A549 (cell line): ENCODE results near the gene FRY. TPM values are rescaled to one million over a fixed set of nuclear protein-coding genes. Genes with fewer than 3 reads are reported as not detected.

ENCODE experiments used
- ATAC-seq, 2 experiments: fragments of 200-7000 bp in 1 of 2; fragments of >200 bp in 1 of 2; cut with Nextera tagmentation in 1 of 2; cut with Tn5 transposase in 1 of 2; 3 replicates each; pipeline versions ENCODE4 v1.8.0 to v1.9.1; 2018 to 2020; ENCODE audit warnings: mild to moderate bottlenecking in 1 of 2, moderate library complexity in 1 of 2
- CTCF ChIA-PET: fragments of 300-600 bp; sonication (Branson Sonifier 250); formaldehyde crosslinking; extraction: SDS; loops from one replicate; lab custom pipeline; 2021; ENCODE audit warnings: antibody characterized with exemption, inconsistent platforms; lab: Yijun Ruan, JAX
- POLR2A ChIA-PET: fragments of 350-600 bp; formaldehyde crosslinking; extraction: SDS; loops from one replicate; lab custom pipeline; 2021; ENCODE audit warnings: antibody characterized with exemption, inconsistent platforms; lab: Yijun Ruan, JAX
- DNase-seq, 2 experiments: peaks; one replicate each; pipeline versions ENCODE4 v3.0.0 to v3.0.0-alpha.2; 2011 to 2016; ENCODE audit warnings: low read depth in 1 of 2, low spot score in 1 of 2
- FAIRE-seq: peaks from 2 replicates; lab custom pipeline; 2011; peaks lifted over from hg19 to GRCh38; lab: Jason Lieb, UNC
- H3K27ac ChIP-seq, 2 experiments: fragments of >200 bp; sonication (Bioruptor Twin); formaldehyde crosslinking; 3 replicates each; pipeline ENCODE4 v1.5.1; 2016 to 2017
- H3K4me1 ChIP-seq: fragments of >200 bp; sonication (Bioruptor Twin); formaldehyde crosslinking; 3 replicates; pipeline ENCODE4 v1.6.1; 2016
- H3K4me2 ChIP-seq: fragments of >200 bp; sonication (Bioruptor Twin); formaldehyde crosslinking; 3 replicates; pipeline ENCODE4 v1.6.1; 2016
- H3K4me3 ChIP-seq: fragments of >200 bp; sonication (Bioruptor Twin); formaldehyde crosslinking; 3 replicates; pipeline ENCODE4 v1.5.1; 2016
- H3K9me3 ChIP-seq: fragments of >200 bp; sonication (Bioruptor Twin); formaldehyde crosslinking; 3 replicates; pipeline ENCODE4 v1.6.1; 2016
- BHLHE40 ChIP-seq: IDR thresholded peaks from 2 replicates; pipeline ENCODE4 v1.6.1; 2012; ENCODE audit warnings: low read depth, low read length, inconsistent platforms
- CEBPB ChIP-seq, 2 experiments: fragments of >200 bp in 1 of 2; sonication (Bioruptor Twin) in 1 of 2; formaldehyde crosslinking in 1 of 2; IDR thresholded peaks; 2 replicates each; pipeline ENCODE4 v1.6.1; 2012 to 2016
- CHD2 ChIP-seq: fragments of 150-350 bp; IDR thresholded peaks from 2 replicates; pipeline ENCODE4 v1.6.1; 2014; ENCODE audit warnings: low read length; ENCODE audit not compliant: partially characterized antibody
- CTCF ChIP-seq: fragments of >200 bp; sonication (Bioruptor Twin); formaldehyde crosslinking; IDR thresholded peaks from 3 replicates; pipeline ENCODE4 v1.5.1; 2016
- E2F6 ChIP-seq: IDR thresholded peaks from 2 replicates; pipeline ENCODE4 v1.6.1; 2012; ENCODE audit warnings: low read depth, borderline replicate concordance
- ESRRA ChIP-seq: fragments of 150-350 bp; IDR thresholded peaks from 2 replicates; pipeline ENCODE4 v1.6.1; 2014; ENCODE audit warnings: mild to moderate bottlenecking, low read length, borderline replicate concordance
- FOXS1 ChIP-seq: fragments of 250-450 bp; sonication (Bioruptor Pico); IDR thresholded peaks from 2 replicates; pipeline ENCODE4 v1.5.0; 2020; ENCODE audit warnings: mild to moderate bottlenecking, moderate library complexity
- HEYL ChIP-seq: fragments of 250-450 bp; sonication (Bioruptor Pico); IDR thresholded peaks from 2 replicates; pipeline ENCODE4 v1.8.0; 2021; ENCODE audit warnings: mild to moderate bottlenecking, moderate library complexity
- HOXA7 ChIP-seq: fragments of 250-450 bp; sonication (Bioruptor Pico); IDR thresholded peaks from 2 replicates; pipeline ENCODE4 v1.5.0; 2020; ENCODE audit warnings: mild to moderate bottlenecking, moderate library complexity
- HOXB5 ChIP-seq: fragments of 250-450 bp; sonication (Bioruptor Pico); IDR thresholded peaks from 2 replicates; pipeline ENCODE4 v1.5.0; 2020; ENCODE audit warnings: mild to moderate bottlenecking, moderate library complexity
- KDM1A ChIP-seq: fragments of 200-600 bp; sonication (generic); IDR thresholded peaks from 2 replicates; pipeline ENCODE4 v1.6.1; 2016; ENCODE audit warnings: low read depth, mild to moderate bottlenecking
- NFE2L2 ChIP-seq: fragments of 150-350 bp; conservative IDR thresholded peaks from 2 replicates; pipeline ENCODE4 v1.6.1; 2014; ENCODE audit warnings: low read length
- NR3C1 ChIP-seq: fragments of >200 bp; sonication (Bioruptor Twin); formaldehyde crosslinking; IDR thresholded peaks from 3 replicates; pipeline ENCODE4 v1.6.1; 2017
- POLR2AphosphoS2 ChIP-seq: conservative IDR thresholded peaks from 2 replicates; pipeline ENCODE4 v1.6.1; 2012; ENCODE audit warnings: low read length, improper control_type of control experiment, inconsistent platforms
- RAD21 ChIP-seq, 2 experiments: fragments of >200 bp in 1 of 2; sonication (Bioruptor Twin) in 1 of 2; formaldehyde crosslinking in 1 of 2; IDR thresholded peaks in 1 of 2; conservative IDR thresholded peaks in 1 of 2; 2 replicates in 1 of 2; 3 replicates in 1 of 2; pipeline ENCODE4 v1.6.1; 2012 to 2018; ENCODE audit warnings: inconsistent platforms in 1 of 2
- RARB ChIP-seq: fragments of 250-450 bp; sonication (Bioruptor Pico); IDR thresholded peaks from 2 replicates; pipeline ENCODE4 v1.8.0; 2021; ENCODE audit warnings: mild to moderate bottlenecking, moderate library complexity
- TP53 ChIP-seq: fragments of 250-450 bp; sonication (Bioruptor Pico); IDR thresholded peaks from 2 replicates; pipeline ENCODE4 v1.5.0; 2021; ENCODE audit warnings: mild to moderate bottlenecking, moderate library complexity
- ZSCAN20 ChIP-seq: fragments of 250-450 bp; sonication (Bioruptor Pico); IDR thresholded peaks from 2 replicates; pipeline ENCODE4 v1.8.0; 2022; ENCODE audit warnings: mild to moderate bottlenecking, moderate library complexity
- WGBS: methylation state at CpG from one replicate; pipeline ENCODE4 v1.1.6; 2017; ENCODE audit errors: missing lambda C conversion rate; 5-methylcytosine and 5-hydroxymethylcytosine counted together
- polyA plus RNA-seq, 4 experiments: library from polyadenylated mRNA; depleted of rRNA in 3 of 4; stranded (reverse); fragments of >200 nt; fragmentation: RNase III in 1 of 4; extraction: RNeasy Plus Mini Kit Qiagen cat#74134 plus additional on column Dnase treatment in 1 of 4; gene quantifications; 2 replicates in 3 of 4; 3 replicates in 1 of 4; pipeline ENCODE4 v1.2.3, GENCODE V29; 2011 to 2017
- TF ChIP-seq, protein P1 (sequence below): fragments of 200-600 bp; sonication (generic); IDR thresholded peaks from 2 replicates; pipeline ENCODE4 v1.6.1; 2016; ENCODE audit warnings: antibody characterized with exemption, mild to moderate bottlenecking, moderate library complexity
- TF ChIP-seq, protein P2 (sequence below): fragments of 250-450 bp; sonication (Bioruptor Pico); IDR thresholded peaks from 2 replicates; pipeline ENCODE4 v1.5.0; 2021; ENCODE audit warnings: mild to moderate bottlenecking, moderate library complexity, borderline replicate concordance

Gene FRY
- polyA plus RNA-seq, 2 of the 4 experiments (the other 2 are of a cell fraction): 0.08 to 0.26 TPM

GRCh38 chr13:32203221-32203620, 171.6 kb downstream of the FRY start:
- Histone ChIP-seq H3K4me2 (no peak overlapping the region), H3K9me3 (no peaks in the 10 kb centered on the region), H3K4me3 (no peak overlapping the region), H3K4me1 (no peaks in the 10 kb centered on the region), H3K27ac (no peak overlapping the region)
- no peak for TF ChIP-seq HOXA7 (CRISPR knock-in tag)
- no peak for TF ChIP-seq NFE2L2
- TF ChIP-seq, protein P1, sequence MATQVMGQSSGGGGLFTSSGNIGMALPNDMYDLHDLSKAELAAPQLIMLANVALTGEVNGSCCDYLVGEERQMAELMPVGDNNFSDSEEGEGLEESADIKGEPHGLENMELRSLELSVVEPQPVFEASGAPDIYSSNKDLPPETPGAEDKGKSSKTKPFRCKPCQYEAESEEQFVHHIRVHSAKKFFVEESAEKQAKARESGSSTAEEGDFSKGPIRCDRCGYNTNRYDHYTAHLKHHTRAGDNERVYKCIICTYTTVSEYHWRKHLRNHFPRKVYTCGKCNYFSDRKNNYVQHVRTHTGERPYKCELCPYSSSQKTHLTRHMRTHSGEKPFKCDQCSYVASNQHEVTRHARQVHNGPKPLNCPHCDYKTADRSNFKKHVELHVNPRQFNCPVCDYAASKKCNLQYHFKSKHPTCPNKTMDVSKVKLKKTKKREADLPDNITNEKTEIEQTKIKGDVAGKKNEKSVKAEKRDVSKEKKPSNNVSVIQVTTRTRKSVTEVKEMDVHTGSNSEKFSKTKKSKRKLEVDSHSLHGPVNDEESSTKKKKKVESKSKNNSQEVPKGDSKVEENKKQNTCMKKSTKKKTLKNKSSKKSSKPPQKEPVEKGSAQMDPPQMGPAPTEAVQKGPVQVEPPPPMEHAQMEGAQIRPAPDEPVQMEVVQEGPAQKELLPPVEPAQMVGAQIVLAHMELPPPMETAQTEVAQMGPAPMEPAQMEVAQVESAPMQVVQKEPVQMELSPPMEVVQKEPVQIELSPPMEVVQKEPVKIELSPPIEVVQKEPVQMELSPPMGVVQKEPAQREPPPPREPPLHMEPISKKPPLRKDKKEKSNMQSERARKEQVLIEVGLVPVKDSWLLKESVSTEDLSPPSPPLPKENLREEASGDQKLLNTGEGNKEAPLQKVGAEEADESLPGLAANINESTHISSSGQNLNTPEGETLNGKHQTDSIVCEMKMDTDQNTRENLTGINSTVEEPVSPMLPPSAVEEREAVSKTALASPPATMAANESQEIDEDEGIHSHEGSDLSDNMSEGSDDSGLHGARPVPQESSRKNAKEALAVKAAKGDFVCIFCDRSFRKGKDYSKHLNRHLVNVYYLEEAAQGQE: no peak
- TF ChIP-seq POLR2AphosphoS2: no peak
- TF ChIP-seq BHLHE40: no peak
- no peak for TF ChIP-seq E2F6
- TF ChIP-seq ESRRA: no peak
- no peak for TF ChIP-seq CHD2
- no peak for TF ChIP-seq HOXB5 (CRISPR knock-in tag)
- no peak for TF ChIP-seq TP53 (CRISPR knock-in tag)
- FAIRE-seq: no peak
- ATAC-seq: no peak
- ChIA-PET CTCF (interaction anchor here (1.4 kb wide), 1 partner anchor 11 kb away, joined by 3 read pairs; no protein-coding TSS in a partner anchor), POLR2A (no interaction called here)
- DNase-seq: no peak
- 69% methylated on average over 5 of the region's 5 CpGs for WGBS

DNA sequence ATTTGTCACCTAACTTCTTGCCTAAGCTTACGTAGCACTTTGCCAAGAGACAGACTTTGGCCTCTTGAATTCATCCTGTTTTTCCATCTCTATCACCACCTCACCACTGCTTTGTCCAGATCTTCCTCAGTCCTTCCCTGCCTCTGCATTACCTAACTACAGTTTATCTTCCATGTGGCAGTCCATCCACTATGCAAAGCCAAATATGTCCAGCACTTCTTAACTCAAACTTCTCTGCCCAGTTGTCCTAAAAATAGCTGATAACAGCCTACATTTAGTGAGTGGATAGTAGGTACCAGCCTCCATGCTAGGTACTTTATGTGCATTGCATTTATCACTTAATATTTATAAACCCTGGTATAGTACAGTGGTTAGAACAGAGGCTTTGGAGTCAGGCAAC, 172.2 kb downstream of the FRY start:
- ATAC-seq: no peak
- POLR2A ChIA-PET: no interaction called here

More for the DNA sequence above, 172.2 kb downstream of the FRY start:
- Histone ChIP-seq H3K9me3 (no peaks in the 10 kb centered on the region), H3K4me1 (no peaks in the 10 kb centered on the region), H3K4me2 (no peak overlapping the region), H3K4me3 (no peak overlapping the region), H3K27ac (no peak overlapping the region)
- CTCF ChIA-PET: interaction anchor here (1.2 to 1.4 kb wide), 2 partner anchors 11 kb away, joined by 3 read pairs; no protein-coding TSS in a partner anchor
- DNase-seq (no peak), FAIRE-seq (no peak)
- WGBS: 50% methylated on average over 1 of the region's 1 CpG
- TF ChIP-seq CTCF (no peak), ZSCAN20 (CRISPR knock-in tag) (no peak), RARB (CRISPR knock-in tag) (no peak), NR3C1 (no peak), POLR2AphosphoS2 (no peak), HEYL (no peak), CEBPB (IDR thresholded peaks at IDR 0.05) (no peak), KDM1A (no peak), FOXS1 (no peak), NFE2L2 (no peak), RAD21 (conservative IDR thresholded peaks at IDR 0.05 in 1 of 2, IDR thresholded peaks at IDR 0.05 in 1 of 2) (no peak)
- TF ChIP-seq, protein P2, sequence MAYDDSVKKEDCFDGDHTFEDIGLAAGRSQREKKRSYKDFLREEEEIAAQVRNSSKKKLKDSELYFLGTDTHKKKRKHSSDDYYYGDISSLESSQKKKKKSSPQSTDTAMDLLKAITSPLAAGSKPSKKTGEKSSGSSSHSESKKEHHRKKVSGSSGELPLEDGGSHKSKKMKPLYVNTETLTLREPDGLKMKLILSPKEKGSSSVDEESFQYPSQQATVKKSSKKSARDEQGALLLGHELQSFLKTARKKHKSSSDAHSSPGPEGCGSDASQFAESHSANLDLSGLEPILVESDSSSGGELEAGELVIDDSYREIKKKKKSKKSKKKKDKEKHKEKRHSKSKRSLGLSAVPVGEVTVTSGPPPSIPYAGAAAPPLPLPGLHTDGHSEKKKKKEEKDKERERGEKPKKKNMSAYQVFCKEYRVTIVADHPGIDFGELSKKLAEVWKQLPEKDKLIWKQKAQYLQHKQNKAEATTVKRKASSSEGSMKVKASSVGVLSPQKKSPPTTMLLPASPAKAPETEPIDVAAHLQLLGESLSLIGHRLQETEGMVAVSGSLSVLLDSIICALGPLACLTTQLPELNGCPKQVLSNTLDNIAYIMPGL (CRISPR knock-in tag): no peak
